Activated gamma-delta T cell (primary cell): ENCODE measurements around the gene AFG3L2.

ENCODE experiments used
- DNase-seq: peaks from one replicate; lab custom pipeline; 2025; lab: John Stamatoyannopoulos, UW

AFG3L2 gene

GRCh38 chr18:12361770-12362378 lies 15.2 kb downstream of the AFG3L2 start:
- DNase-seq: no peak

DNA sequence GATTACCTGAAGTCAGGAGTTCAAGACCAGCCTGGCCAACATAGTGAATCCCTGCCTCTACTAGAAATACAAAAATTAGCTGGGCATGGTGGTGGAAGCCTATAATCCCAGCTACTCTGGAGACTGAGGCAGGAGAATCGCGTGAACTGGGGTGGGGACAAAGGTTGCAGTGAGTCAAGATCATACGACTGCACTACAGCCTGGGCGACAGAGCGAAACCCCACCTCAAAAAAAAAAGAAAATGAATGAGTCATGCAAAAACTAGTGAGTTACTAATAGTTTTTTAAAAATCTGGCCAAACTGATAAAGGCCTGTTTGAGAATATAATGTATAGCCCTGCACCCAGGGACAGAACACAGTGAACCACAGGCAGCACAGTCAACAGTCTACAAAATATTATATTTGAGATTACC lies 17.5 kb downstream of the AFG3L2 start:
- no peak for DNase-seq

GRCh38 chr18:12352188-12352587 lies 24.8 kb downstream of the AFG3L2 start:
- DNase-seq: no peak

- no peak for DNase-seq
Observed at GRCh38 chr18:12347895-12348294, 29.1 kb downstream of the AFG3L2 start.

DNA sequence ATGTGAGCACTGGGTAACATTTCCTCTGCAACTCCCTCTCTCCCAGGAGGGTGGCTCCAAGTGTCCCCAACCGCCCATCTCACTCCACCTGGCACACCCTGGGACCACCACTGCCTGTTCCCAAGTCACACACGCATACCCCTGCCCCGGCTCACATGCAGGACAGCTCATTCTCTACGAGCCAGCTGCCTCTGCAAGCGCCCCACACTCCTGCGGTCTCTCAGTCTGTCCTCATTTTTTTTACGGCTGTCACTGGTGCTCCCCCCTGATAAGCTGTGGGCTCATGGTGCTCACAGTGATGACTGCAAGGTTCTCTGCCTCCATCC lies 30.8 kb downstream of the AFG3L2 start:
- DNase-seq: no peak

DNA sequence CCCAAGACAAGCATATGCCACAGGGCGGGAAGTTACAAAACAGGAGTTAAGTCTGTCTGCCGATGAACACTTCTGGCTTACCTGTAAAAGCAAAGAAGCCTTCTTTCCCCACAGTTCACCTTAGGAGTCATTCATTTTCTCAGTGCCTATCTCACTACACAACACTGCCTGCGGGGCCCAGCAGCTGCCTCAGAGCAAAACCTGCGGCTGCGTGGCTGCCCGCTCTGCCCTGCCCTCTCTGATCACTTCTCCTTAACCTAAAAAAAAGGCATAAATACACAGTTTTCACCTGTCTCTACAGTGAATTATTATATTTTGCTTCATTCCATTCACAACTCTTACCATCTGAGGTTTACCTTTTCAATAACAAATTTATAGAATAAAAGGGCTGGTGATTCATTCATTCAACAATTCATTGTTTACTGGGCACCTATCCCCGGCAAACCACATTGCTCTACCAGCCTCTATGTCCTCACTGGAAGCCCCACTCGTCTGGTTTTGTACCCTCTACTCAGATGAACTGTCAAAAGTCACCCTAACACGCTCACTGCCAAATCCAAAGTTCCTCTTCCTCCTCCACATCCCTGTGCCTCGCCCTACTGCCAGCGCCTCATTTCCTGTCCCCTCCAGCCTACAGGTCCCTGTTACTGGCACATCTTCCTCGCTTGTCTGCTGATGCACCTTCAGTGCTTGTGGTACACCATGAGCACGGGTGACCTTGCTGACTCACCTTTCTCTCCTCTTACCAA lies 31.4 kb downstream of the AFG3L2 start:
- DNase-seq: no peak

- DNase-seq: no peak
Observed at GRCh38 chr18:12342661-12343060, 34.4 kb downstream of the AFG3L2 start.

DNA sequence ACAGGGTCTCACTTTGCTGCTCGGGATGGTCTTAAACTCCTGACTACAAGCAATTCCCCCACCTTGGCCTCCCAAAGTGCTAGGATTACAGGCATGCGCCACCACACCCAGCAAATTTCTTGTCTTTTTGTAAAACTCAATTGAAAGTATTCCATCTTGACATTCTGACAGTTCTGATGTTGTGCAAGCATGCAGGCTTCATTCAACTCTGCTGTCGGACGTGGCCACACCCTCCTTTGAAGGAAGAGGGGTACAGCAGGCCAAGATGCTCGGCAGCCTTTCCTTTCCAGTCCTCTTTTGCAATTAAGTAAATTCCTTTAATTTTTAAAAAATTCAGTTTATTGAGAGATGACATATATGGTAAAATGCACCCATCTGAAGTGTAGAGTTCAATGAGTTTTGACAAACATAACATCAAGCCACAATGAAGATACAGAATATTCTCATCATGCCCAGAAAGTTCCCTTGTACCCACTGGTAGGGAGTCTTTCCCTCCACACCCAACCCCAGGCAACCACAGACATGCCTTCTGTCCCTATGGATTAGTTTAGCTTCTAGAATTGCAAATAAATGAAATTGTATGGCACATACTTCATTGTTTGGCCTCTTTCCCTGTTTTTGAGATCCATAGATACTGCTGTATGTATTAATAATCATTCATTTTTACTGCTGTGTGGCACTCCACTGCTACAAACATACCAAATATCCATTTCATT lies 35.9 kb downstream of the AFG3L2 start:
- DNase-seq: no peak

GRCh38 chr18:12338382-12338781 lies 38.6 kb downstream of the AFG3L2 start:
- no peak for DNase-seq

DNA sequence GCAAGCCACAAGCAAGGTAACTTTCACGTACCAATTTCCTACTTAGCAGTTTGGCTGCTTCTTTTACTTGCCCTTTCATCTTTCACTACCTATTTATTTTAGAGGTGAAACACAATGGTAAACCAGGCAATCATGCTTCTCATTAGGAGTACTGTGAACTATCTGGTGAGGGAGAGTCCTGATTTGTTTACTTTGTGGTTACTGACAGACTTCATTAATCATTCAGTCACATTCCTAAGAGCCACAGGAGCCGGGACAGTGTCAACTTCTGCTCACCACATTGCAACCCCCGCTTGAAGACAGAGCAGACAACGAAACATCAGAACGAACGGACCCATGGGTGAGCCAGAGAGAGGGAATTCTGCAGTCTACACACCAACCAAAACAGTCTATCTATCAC lies 40.1 kb downstream of the AFG3L2 start:
- DNase-seq: no peak

DNA sequence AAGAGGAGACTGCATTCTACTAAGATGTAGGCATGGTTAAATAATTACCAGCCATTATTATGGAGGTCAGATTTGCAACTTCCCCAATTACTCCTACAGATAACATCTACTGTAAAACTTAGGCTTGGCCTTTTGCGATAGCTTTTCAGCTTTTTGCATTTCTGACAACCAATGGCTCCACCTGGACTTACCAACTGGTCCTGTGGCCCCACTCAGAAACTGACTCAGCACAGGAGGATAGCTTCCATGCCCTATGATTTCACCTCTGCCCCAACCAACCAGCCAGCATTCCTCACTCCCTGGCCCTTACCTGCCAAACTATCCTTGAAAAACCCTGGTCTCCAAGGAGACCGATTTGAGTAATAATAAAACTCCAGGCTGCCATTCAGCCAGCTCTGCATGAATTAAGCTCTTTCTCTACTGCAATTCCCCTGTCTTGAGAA lies 40.8 kb downstream of the AFG3L2 start:
- DNase-seq: no peak

DNA sequence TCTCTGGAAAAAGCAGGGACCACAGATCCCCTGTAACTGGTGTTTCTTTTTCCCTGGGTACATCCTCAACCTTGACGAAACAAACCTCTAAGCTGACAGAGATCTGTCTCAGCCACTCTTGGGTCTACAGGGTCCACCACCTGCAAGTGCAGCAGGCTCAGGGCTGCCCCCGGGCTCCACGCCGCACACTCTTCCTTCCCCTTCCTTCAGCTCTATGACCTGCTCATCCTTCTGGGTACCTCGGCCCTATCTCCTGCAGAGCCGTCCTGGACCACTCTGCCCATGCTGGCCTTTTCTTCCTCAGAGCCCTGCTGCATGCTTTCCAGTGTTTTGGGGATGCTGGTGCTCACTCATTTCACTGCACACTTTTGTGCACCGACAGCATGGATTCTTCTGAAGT lies 41.5 kb downstream of the AFG3L2 start:
- DNase-seq: no peak

- DNase-seq: no peak
Observed at GRCh38 chr18:12334863-12335262, 42.2 kb downstream of the AFG3L2 start.

DNA sequence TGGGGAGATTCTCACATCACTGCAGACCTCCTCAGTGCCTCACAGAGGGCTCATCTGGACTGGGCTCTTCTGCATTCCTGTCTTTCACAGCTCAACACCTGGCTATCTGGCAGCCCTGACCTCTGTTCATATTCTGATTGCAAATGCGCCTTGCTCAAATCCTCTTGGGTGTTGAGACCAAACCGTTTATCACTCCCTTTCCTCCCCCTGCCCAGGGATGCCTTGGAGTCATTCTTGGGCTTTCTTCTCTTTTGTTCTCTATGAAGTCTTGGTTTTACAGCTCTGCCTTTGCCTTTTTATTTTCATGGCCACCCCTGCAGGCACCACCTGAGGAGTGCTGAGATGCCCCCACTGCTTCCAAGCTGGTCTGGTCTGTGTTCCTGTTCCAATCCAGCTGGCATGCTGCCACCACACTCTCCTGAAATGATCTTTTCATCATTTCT lies 42.6 kb downstream of the AFG3L2 start:
- no peak for DNase-seq

DNA sequence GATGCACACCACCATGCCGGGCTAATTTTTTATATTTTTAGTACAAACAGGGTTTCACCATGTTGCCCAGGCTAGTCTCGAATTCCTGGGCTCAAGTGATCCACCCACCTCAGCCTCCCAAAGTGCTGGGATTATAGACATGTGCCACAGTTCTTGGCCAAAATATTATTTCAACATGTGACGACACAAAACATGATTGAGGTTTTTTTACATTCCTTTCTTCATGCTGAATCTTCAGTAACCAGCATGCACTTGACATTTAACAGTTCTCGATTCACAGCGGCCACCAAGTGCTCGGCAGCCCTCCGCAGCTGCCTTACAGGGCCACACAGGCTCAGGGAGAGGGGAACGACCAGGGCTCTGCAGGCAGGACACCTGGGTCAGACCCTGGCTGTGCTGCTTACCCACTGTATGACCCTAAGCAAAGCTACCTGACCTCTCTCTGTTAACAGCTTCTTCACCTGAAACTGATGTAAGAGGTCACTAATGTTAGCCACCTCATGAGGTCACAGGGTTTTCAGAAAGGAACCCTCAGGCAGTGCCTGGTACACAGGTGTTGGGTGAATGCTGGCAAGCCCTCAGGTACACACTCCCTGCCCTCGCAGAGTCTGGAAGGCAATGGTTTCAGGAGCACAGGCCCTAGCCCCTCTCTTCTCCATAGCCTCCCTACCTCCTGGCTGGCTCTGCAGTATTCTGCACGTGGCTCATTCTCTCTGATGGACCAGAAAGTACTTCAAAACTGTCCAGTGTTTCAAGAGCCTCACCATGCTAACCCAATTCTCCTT lies 43.3 kb downstream of the AFG3L2 start:
- no peak for DNase-seq

DNA sequence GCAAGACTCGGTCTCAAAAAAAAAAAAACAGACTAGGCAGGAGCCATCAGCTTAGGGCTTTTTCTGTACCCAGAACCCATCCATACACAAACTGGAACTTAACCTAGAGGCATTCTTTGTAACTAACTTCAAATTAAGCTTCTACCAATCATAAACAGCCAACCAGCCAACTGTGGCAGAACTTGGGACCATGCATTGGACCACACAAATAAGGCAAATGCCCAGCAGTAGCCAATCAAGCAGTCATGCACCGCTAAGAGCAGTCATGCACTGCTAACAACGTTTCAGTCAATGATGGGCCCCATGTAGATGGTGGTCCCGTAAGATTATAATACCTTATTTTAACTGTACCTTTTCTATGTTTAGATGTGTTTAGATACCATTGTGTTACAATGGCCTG lies 46.3 kb downstream of the AFG3L2 start:
- no peak for DNase-seq

DNA sequence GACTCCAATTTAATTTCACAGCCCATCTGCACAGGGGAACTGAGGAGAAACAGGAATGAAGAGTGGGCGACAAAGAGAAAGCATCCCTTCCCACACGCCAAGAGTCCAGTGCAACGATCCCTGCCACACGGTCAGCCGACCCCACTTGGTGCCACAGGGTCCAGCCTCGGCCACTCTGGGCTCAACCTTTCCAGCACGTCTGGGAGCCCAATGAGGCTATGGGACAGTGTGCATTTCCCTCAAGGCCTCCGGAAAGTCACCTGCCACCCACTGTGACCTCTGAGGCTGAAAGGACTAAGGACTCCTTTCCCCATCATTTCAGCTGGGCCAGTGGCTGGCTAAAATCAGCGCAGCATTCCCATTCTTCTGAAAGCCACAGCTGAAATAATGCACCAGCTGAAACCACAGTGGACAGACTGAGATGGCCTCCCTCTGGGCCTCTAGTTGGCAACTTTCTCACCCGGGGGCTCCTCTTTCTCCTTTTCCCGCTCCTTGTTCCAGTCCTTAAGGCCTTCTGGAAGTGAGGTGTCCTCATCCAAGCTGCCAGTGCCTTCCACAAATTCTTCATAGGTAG lies 47.8 kb downstream of the AFG3L2 start:
- no peak for DNase-seq

GRCh38 chr18:12328179-12328823 lies 48.7 kb downstream of the AFG3L2 start:
- DNase-seq: no peak

GRCh38 chr18:12327510-12328178 lies 49.4 kb downstream of the AFG3L2 start:
- no peak for DNase-seq

GRCh38 chr18:12326711-12327460 lies 50.1 kb downstream of the AFG3L2 start:
- DNase-seq: no peak
